CD14-positive monocyte (primary cell): ENCODE measurements around the gene NMNAT3. TPM values are rescaled to one million over a fixed set of nuclear protein-coding genes. Genes with fewer than 3 reads are reported as not detected.
A peak's percentile ranks its signal among the peaks of the same experiment; 100 is the strongest.

Experiments used
- DNase-seq, 3 donors: peaks; one replicate each; pipeline ENCODE4 v3.0.0-alpha.2; 2011 to 2022
- H2AFZ ChIP-seq: 2 replicates; pipeline ENCODE4 v1.6.0; 2012; ENCODE audit warnings: mild to moderate bottlenecking, low read depth, low read length, inconsistent platforms; ENCODE audit not compliant: insufficient read depth, poor library complexity, severe bottlenecking
- H3K27ac ChIP-seq, 2 donors: 1 replicate in 1 of 2; 2 replicates in 1 of 2; pipeline ENCODE4 v1.5.1; 2012 to 2013; ENCODE audit warnings: low read length in 2 of 2, control low read depth in 1 of 2, inconsistent platforms in 1 of 2, low read depth in 1 of 2, mild to moderate bottlenecking in 1 of 2
- H3K27me3 ChIP-seq, 2 donors: one replicate each; pipeline versions ENCODE4 v1.6.0 to v1.6.1; 2011 to 2013; ENCODE audit warnings: low read length in 2 of 2; ENCODE audit not compliant: control insufficient read depth in 2 of 2, insufficient read depth in 2 of 2
- H3K36me3 ChIP-seq, 2 donors: replicated peaks in 1 of 2; 1 replicate in 1 of 2; 2 replicates in 1 of 2; pipeline versions ENCODE4 v1.5.1 to v1.6.1; 2012 to 2013; ENCODE audit warnings: low read length in 2 of 2, control low read depth in 1 of 2, inconsistent platforms in 1 of 2, mild to moderate bottlenecking in 1 of 2; ENCODE audit not compliant: insufficient read depth in 2 of 2, control insufficient read depth in 1 of 2
- H3K4me1 ChIP-seq, 2 donors: 1 replicate in 1 of 2; 2 replicates in 1 of 2; pipeline versions ENCODE4 v1.5.1 to v1.6.1; 2012 to 2013; ENCODE audit warnings: low read length in 2 of 2, control low read depth in 1 of 2, inconsistent platforms in 1 of 2, mild to moderate bottlenecking in 1 of 2, moderate library complexity in 1 of 2; ENCODE audit not compliant: insufficient read depth in 2 of 2, control insufficient read depth in 1 of 2
- H3K4me2 ChIP-seq: replicated peaks from 2 replicates; pipeline ENCODE3; 2012; ENCODE audit warnings: low read length, moderate library complexity, mild to moderate bottlenecking; ENCODE audit not compliant: poor library complexity, severe bottlenecking; ENCODE audit errors: extremely low read depth
- H3K4me3 ChIP-seq, 3 experiments: fragments of 200-600 bp in 1 of 3; sonication (generic) in 1 of 3; replicated peaks in 1 of 3; 1 replicate in 2 of 3; 2 replicates in 1 of 3; pipeline ENCODE4 v1.5.1; 2011 to 2013; ENCODE audit warnings: low read length in 3 of 3, mild to moderate bottlenecking in 3 of 3, control low read depth in 2 of 3, low read depth in 2 of 3, inconsistent platforms in 1 of 3, moderate library complexity in 1 of 3
- H3K79me2 ChIP-seq: 2 replicates; pipeline ENCODE4 v1.6.0; 2012; ENCODE audit warnings: mild to moderate bottlenecking, control low read depth, inconsistent platforms, low read length, moderate library complexity; ENCODE audit not compliant: insufficient read depth
- H3K9ac ChIP-seq: 2 replicates; pipeline ENCODE4 v1.6.0; 2017; ENCODE audit warnings: low read length, mild to moderate bottlenecking; ENCODE audit not compliant: insufficient read depth, poor library complexity, severe bottlenecking
- H3K9me3 ChIP-seq, 2 donors: replicated peaks in 1 of 2; 1 replicate in 1 of 2; 2 replicates in 1 of 2; pipeline versions ENCODE4 v1.5.1 to v1.6.1; 2012 to 2013; ENCODE audit warnings: low read length in 2 of 2, control low read depth in 1 of 2; ENCODE audit not compliant: control insufficient read depth in 1 of 2, insufficient read depth in 1 of 2
- H4K20me1 ChIP-seq: 2 replicates; pipeline ENCODE4 v1.6.0; 2012; ENCODE audit warnings: mild to moderate bottlenecking, low read length, control low read depth, moderate library complexity; ENCODE audit not compliant: insufficient read depth
- H3K27ac Mint-ChIP-seq, 7 donors: one replicate each; pipeline ENCODE4 v1.8.0; 2020; ENCODE audit warnings: mild to moderate bottlenecking in 7 of 7, mixed read lengths in 7 of 7, moderate library complexity in 6 of 7, inconsistent platforms in 2 of 7
- H3K27me3 Mint-ChIP-seq, 3 donors: one replicate each; pipeline ENCODE4 v1.8.0; 2021 to 2022; ENCODE audit warnings: low read depth in 3 of 3, mild to moderate bottlenecking in 3 of 3, mixed read lengths in 3 of 3, moderate library complexity in 3 of 3, inconsistent platforms in 1 of 3
- H3K36me3 Mint-ChIP-seq, 2 donors: one replicate each; pipeline ENCODE4 v1.8.0; 2020; ENCODE audit warnings: mixed read lengths in 2 of 2, inconsistent platforms in 1 of 2, mild to moderate bottlenecking in 1 of 2
- H3K4me1 Mint-ChIP-seq: one replicate; pipeline ENCODE4 v1.8.0; 2020; ENCODE audit warnings: mild to moderate bottlenecking, mixed read lengths
- H3K4me3 Mint-ChIP-seq, 2 donors: one replicate each; pipeline ENCODE4 v1.8.0; 2020; ENCODE audit warnings: mild to moderate bottlenecking in 2 of 2, mixed read lengths in 2 of 2, moderate library complexity in 1 of 2
- H3K9me3 Mint-ChIP-seq, 7 donors: one replicate each; pipeline ENCODE4 v1.8.0; 2020 to 2022; ENCODE audit warnings: mixed read lengths in 7 of 7, mild to moderate bottlenecking in 6 of 7, moderate library complexity in 6 of 7, inconsistent platforms in 2 of 7
- WGBS: methylation state at CpG from one replicate; pipeline ENCODE4 v1.1.5; 2013; ENCODE audit warnings: missing lambda C conversion rate; ENCODE audit not compliant: insufficient coverage; 5-methylcytosine and 5-hydroxymethylcytosine counted together
- intact Hi-C, 2 donors: fragments of 100-400 bp; cut with micrococcal nuclease; formaldehyde crosslinking; loops; one replicate each; pipeline versions ENCODE4 v1.15.0 to v1.15.1; 2023
- polyA plus RNA-seq, 3 donors: library from polyadenylated mRNA; depleted of rRNA in 1 of 3; unstranded in 2 of 3; stranded (reverse) in 1 of 3; fragments of 300-500 nt in 2 of 3; fragments of >200 nt in 1 of 3; fragmentation: Illumina TruSeq in 2 of 3; gene quantifications; 1 replicate in 2 of 3; 2 replicates in 1 of 3; pipeline ENCODE4 v1.2.3, GENCODE V29; 2012 to 2021
- TF ChIP-seq, protein P1 (sequence below): fragments of 200-600 bp; IDR thresholded peaks from one replicate; pipeline ENCODE4 v1.8.0; 2022; ENCODE audit warnings: antibody characterized with exemption, mild to moderate bottlenecking

Gene NMNAT3
- polyA plus RNA-seq, 3 donors, result 1.4 to 5.7 (median 2.9) TPM

GRCh38 chr3:139715743-139716360, 38.1 kb upstream of the NMNAT3 start:
- Mint-ChIP-seq H3K27me3 (peaks cover 0 to 5% (median 0%) of the 10 kb centered on the region in 3 donors), H3K4me3 (peak overlapping the region in 1 of 2 donors; percentile 43), H3K4me1 (peaks cover 32% of the 10 kb centered on the region), H3K27ac (peak overlapping the region in 2 of 7 donors; percentile 39 to 73), H3K36me3 (no peaks in the 10 kb centered on the region), H3K9me3 (peaks cover 0 to 2% (median 0%) of the 10 kb centered on the region in 7 donors)
- H3K9ac ChIP-seq, result no peak overlapping the region
- TF ChIP-seq, protein P1, sequence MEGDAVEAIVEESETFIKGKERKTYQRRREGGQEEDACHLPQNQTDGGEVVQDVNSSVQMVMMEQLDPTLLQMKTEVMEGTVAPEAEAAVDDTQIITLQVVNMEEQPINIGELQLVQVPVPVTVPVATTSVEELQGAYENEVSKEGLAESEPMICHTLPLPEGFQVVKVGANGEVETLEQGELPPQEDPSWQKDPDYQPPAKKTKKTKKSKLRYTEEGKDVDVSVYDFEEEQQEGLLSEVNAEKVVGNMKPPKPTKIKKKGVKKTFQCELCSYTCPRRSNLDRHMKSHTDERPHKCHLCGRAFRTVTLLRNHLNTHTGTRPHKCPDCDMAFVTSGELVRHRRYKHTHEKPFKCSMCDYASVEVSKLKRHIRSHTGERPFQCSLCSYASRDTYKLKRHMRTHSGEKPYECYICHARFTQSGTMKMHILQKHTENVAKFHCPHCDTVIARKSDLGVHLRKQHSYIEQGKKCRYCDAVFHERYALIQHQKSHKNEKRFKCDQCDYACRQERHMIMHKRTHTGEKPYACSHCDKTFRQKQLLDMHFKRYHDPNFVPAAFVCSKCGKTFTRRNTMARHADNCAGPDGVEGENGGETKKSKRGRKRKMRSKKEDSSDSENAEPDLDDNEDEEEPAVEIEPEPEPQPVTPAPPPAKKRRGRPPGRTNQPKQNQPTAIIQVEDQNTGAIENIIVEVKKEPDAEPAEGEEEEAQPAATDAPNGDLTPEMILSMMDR, result no peak
- H3K27ac ChIP-seq, result no peak overlapping the region
- WGBS, result 0% methylated on average over 1 of the region's 2 CpGs
- no peaks in the 10 kb centered on the region for H3K27me3 ChIP-seq
- no peaks in the 10 kb centered on the region for H3K9me3 ChIP-seq
- peak overlapping the region; percentile 17 for H3K4me2 ChIP-seq
- no peaks in the 10 kb centered on the region for H4K20me1 ChIP-seq
- H3K4me1 ChIP-seq, result peaks cover 17 to 22% of the 10 kb centered on the region in 2 donors
- H2AFZ ChIP-seq, result no peak overlapping the region
- peak in 2 of 3 donors; percentile 13 to 25 for DNase-seq
- no peaks in the 10 kb centered on the region for H3K36me3 ChIP-seq
- no peaks in the 10 kb centered on the region for H3K79me2 ChIP-seq
- no peak overlapping the region for H3K4me3 ChIP-seq
- intact Hi-C loops, result no loop called here

DNA sequence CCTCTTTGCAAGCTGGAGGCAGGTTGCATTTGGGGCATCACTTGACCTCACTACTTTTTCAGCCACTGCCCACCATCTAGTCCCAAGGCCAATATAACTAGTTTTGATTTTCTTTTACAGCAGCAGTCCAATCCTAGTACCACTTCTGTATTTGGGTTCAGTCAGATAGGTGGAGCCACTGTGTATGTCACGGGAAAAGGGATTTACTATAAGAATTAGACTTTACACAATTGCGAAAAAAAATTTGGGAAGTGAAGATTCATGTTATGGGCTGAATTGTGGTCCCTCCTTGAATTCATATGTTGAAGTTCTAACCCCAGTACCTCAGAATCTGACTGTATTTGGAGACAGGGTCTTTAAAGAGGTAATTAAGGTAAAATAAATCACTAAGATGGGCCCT, 37.4 kb upstream of the NMNAT3 start:
- Histone ChIP-seq H3K9ac (no peak overlapping the region), H3K36me3 (no peaks in the 10 kb centered on the region), H3K27ac (no peak overlapping the region), H4K20me1 (no peaks in the 10 kb centered on the region), H3K4me3 (no peak overlapping the region), H3K9me3 (no peaks in the 10 kb centered on the region), H3K4me2 (no peak overlapping the region), H3K4me1 (peaks cover 17 to 22% of the 10 kb centered on the region in 2 donors), H2AFZ (no peak overlapping the region), H3K79me2 (no peaks in the 10 kb centered on the region), H3K27me3 (no peaks in the 10 kb centered on the region)
- Mint-ChIP-seq H3K9me3 (peaks cover 0 to 2% (median 0%) of the 10 kb centered on the region in 7 donors), H3K27ac (no peak overlapping the region), H3K27me3 (peaks cover 0 to 5% (median 0%) of the 10 kb centered on the region in 3 donors), H3K4me1 (peaks cover 32% of the 10 kb centered on the region), H3K4me3 (no peak overlapping the region), H3K36me3 (no peaks in the 10 kb centered on the region)
- intact Hi-C loops, result no loop called here
- TF ChIP-seq, protein P1, result no peak
- peak in 2 of 3 donors; percentile 1 to 7 for DNase-seq
- no CpG with 5 or more reads among the region's 2 CpGs for WGBS
